ENCODE measurements around the gene KLHL10.

- no peak for TF ChIP-seq CTCF (IDR thresholded peaks at IDR 0.05; ENCODE audit: low read depth, low read length, poor library complexity, severe bottlenecking)
- no peak for TF ChIP-seq EZH2phosphoT487 (IDR thresholded peaks at IDR 0.05; ENCODE audit: borderline replicate concordance, low read length)
These were observed 2.3 kb upstream of the KLHL10 start for GRCh38 chr17:41835214-41835799.

Measured in DOHH2 (cell line).